Loucy (cell line): ENCODE results near the gene WWOX.

ENCODE experiments used
- H2AFZ ChIP-seq: fragments of 200-600 bp; sonication (generic); 2 replicates; pipeline ENCODE4 v1.6.0; 2016; ENCODE audit warnings: antibody characterized with exemption, mild to moderate bottlenecking, low read length, moderate library complexity
- H3F3A ChIP-seq: fragments of 200-600 bp; 2 replicates; pipeline ENCODE4 v1.6.0; 2016; ENCODE audit warnings: antibody characterized with exemption, low read depth, mild to moderate bottlenecking
- H3K27me3 ChIP-seq: fragments of 200-600 bp; sonication (generic); 2 replicates; pipeline ENCODE4 v1.6.1; 2014; ENCODE audit warnings: low read length, mild to moderate bottlenecking; ENCODE audit not compliant: insufficient read depth, poor library complexity, severe bottlenecking
- H3K36me3 ChIP-seq: fragments of 200-600 bp; sonication (generic); 2 replicates; pipeline ENCODE4 v1.6.1; 2016; ENCODE audit warnings: low read length; ENCODE audit not compliant: insufficient read depth
- H3K4me1 ChIP-seq: fragments of 200-600 bp; sonication (generic); 2 replicates; pipeline ENCODE4 v1.5.1; 2014; ENCODE audit warnings: low read length, mild to moderate bottlenecking; ENCODE audit not compliant: insufficient read depth, poor library complexity, severe bottlenecking
- H3K4me2 ChIP-seq: fragments of 200-600 bp; sonication (generic); 2 replicates; pipeline ENCODE4 v1.6.0; 2014; ENCODE audit warnings: antibody characterized with exemption, low read length, low read depth, mild to moderate bottlenecking; ENCODE audit not compliant: poor library complexity, severe bottlenecking
- H3K4me3 ChIP-seq: fragments of 200-600 bp; sonication (generic); 2 replicates; pipeline ENCODE4 v1.5.1; 2014; ENCODE audit warnings: low read length, mild to moderate bottlenecking, mixed read lengths; ENCODE audit not compliant: poor library complexity, severe bottlenecking
- H3K79me2 ChIP-seq: fragments of 200-600 bp; sonication (generic); 2 replicates; pipeline ENCODE4 v1.6.1; 2014; ENCODE audit warnings: low read length; ENCODE audit not compliant: insufficient read depth
- H3K9ac ChIP-seq: fragments of 200-600 bp; sonication (generic); 2 replicates; pipeline ENCODE4 v1.6.0; 2014; ENCODE audit warnings: mild to moderate bottlenecking, low read depth, low read length, moderate library complexity; ENCODE audit not compliant: poor library complexity, severe bottlenecking
- H3K9me2 ChIP-seq: fragments of 200-600 bp; sonication (generic); replicated peaks from 2 replicates; pipeline ENCODE4 v1.6.1; 2016; ENCODE audit warnings: low read depth, low read length, mixed read lengths
- H3K9me3 ChIP-seq: fragments of 200-600 bp; sonication (generic); 2 replicates; pipeline ENCODE4 v1.6.1; 2014; ENCODE audit warnings: mild to moderate bottlenecking, antibody characterized with exemption, low read length, low read depth; ENCODE audit not compliant: insufficient read depth
- H4K20me1 ChIP-seq: fragments of 200-600 bp; sonication (generic); 2 replicates; pipeline ENCODE4 v1.6.0; 2014; ENCODE audit warnings: antibody characterized with exemption, low read length, mild to moderate bottlenecking; ENCODE audit not compliant: insufficient read depth, poor library complexity, severe bottlenecking
- CTCF ChIP-seq: fragments of 200-600 bp; sonication (generic); conservative IDR thresholded peaks from 2 replicates; pipeline ENCODE4 v1.5.1; 2014; ENCODE audit warnings: mild to moderate bottlenecking, antibody characterized with exemption, low read length
- EZH2phosphoT487 ChIP-seq: fragments of 200-600 bp; IDR thresholded peaks from 2 replicates; pipeline ENCODE4 v1.6.1; 2018; ENCODE audit warnings: antibody characterized with exemption, mild to moderate bottlenecking, moderate library complexity, borderline replicate concordance

The WWOX gene

GRCh38 chr16:78115659-78116058, 16.2 kb downstream of the WWOX start:
- Histone ChIP-seq H3K9me3 (no peaks in the 10 kb centered on the region), H3F3A (no peaks in the 10 kb centered on the region), H2AFZ (no peak overlapping the region), H3K27me3 (no peaks in the 10 kb centered on the region), H3K4me3 (no peak overlapping the region), H3K9ac (no peak overlapping the region), H3K4me2 (no peak overlapping the region), H3K9me2 (no peaks in the 10 kb centered on the region), H4K20me1 (no peaks in the 10 kb centered on the region), H3K4me1 (peaks cover 13% of the 10 kb centered on the region), H3K36me3 (peaks cover 41% of the 10 kb centered on the region; the same call in 1 of the 2 replicates), H3K79me2 (no peaks in the 10 kb centered on the region)
- no peak for TF ChIP-seq EZH2phosphoT487
- TF ChIP-seq CTCF = no peak

GRCh38 chr16:78116946-78117345, 17.5 kb downstream of the WWOX start:
- TF ChIP-seq EZH2phosphoT487 (no peak), CTCF (no peak)
- H3K4me1 ChIP-seq = peaks cover 13% of the 10 kb centered on the region
- H3K27me3 ChIP-seq = no peaks in the 10 kb centered on the region
- H3K4me2 ChIP-seq = no peak overlapping the region
- no peaks in the 10 kb centered on the region for H4K20me1 ChIP-seq
- no peak overlapping the region for H2AFZ ChIP-seq
- H3K79me2 ChIP-seq = no peaks in the 10 kb centered on the region
- no peak overlapping the region for H3K9ac ChIP-seq
- no peak overlapping the region for H3K4me3 ChIP-seq
- no peaks in the 10 kb centered on the region for H3F3A ChIP-seq
- no peaks in the 10 kb centered on the region for H3K9me3 ChIP-seq
- H3K36me3 ChIP-seq = peaks cover 45% of the 10 kb centered on the region; the same call in 1 of the 2 replicates
- no peaks in the 10 kb centered on the region for H3K9me2 ChIP-seq

- Histone ChIP-seq H3K36me3 (peaks cover 45% of the 10 kb centered on the region; the same call in 1 of the 2 replicates), H4K20me1 (no peaks in the 10 kb centered on the region), H3K9me2 (no peaks in the 10 kb centered on the region), H3K79me2 (no peaks in the 10 kb centered on the region), H3K4me1 (peaks cover 13% of the 10 kb centered on the region), H3K9ac (no peak overlapping the region), H2AFZ (no peak overlapping the region), H3F3A (no peaks in the 10 kb centered on the region), H3K27me3 (no peaks in the 10 kb centered on the region), H3K4me2 (no peak overlapping the region), H3K4me3 (no peak overlapping the region), H3K9me3 (no peaks in the 10 kb centered on the region)
- TF ChIP-seq CTCF (no peak), EZH2phosphoT487 (no peak)
These were observed 17.9 kb downstream of the WWOX start for GRCh38 chr16:78117391-78117790.
